ENCODE data around the gene EFNB2.

- TF ChIP-seq CTCF (IDR thresholded peaks at IDR 0.05; ENCODE audit: low read length) (no peak), EZH2 (optimal IDR thresholded peaks at IDR 0.05; ENCODE audit: low read depth, low read length) (no peak), EZH2phosphoT487 (IDR thresholded peaks at IDR 0.05; ENCODE audit: low read length) (no peak)
These were observed 47.4 kb downstream of the EFNB2 start for GRCh38 chr13:106488076-106488475.

All from MM.1S (cell line).